A549 treated with ZK216348 at 1 μM for 4 hours (cell line): ENCODE results near the gene TEX55. TPM values are rescaled to one million over a fixed set of nuclear protein-coding genes. Genes with fewer than 3 reads are reported as not detected.

Experiments used
- total RNA-seq: library from RNA; stranded (reverse); fragments of 200-300 nt; extraction: Qiagen RNA extraction; gene quantifications from 5 replicates; pipeline ENCODE4 v1.2.3, GENCODE V29; 2022; ENCODE audit warnings: low read depth

The TEX55 gene
- not detected in 5 replicates for total RNA-seq

GRCh38 chr3:119145500-119146167 is at the start of gene TEX55:
Gene TEX55 (plus strand): TSS chr3:119146165. CDS start chr3:119146190, 25 bp downstream.

GRCh38 chr3:119173325-119173724 is 27.4 kb downstream of the TEX55 start, which contains the start of gene UPK1B:
Gene UPK1B (plus strand): TSS chr3:119173598. CDS start chr3:119186742, 13,144 bp downstream.

Other genes with a start within 250 kb of the TEX55 start
- gene IGSF11, start 111.3 kb upstream of the TEX55 start, total RNA-seq, result 2.7 to 6.4 TPM (median 4.9 TPM) in 5 replicates
- 8.1 to 16.0 TPM (median 13.6 TPM) in 5 replicates for gene UPK1B, start 27.4 kb downstream of the TEX55 start, total RNA-seq
- 93.8 to 137 TPM (median 113 TPM) in 5 replicates for gene B4GALT4, start 94.7 kb downstream of the TEX55 start, total RNA-seq
- 0.81 to 1.7 TPM (median 1.2 TPM) in 5 replicates for gene ARHGAP31, start 148.2 kb downstream of the TEX55 start, total RNA-seq